H9 (cell line): ENCODE data around the gene MCHR1. TPM values are rescaled to one million over a fixed set of nuclear protein-coding genes. Genes with fewer than 3 reads are reported as not detected.
A peak's percentile ranks its signal among the peaks of the same experiment; 100 is the strongest.

Experiments
- DNase-seq: peaks from one replicate; pipeline ENCODE4 v3.0.0-alpha.2; 2017
- H2AFZ ChIP-seq: one replicate; pipeline ENCODE4 v1.6.1; 2013; ENCODE audit warnings: mild to moderate bottlenecking, low read length, control low read depth, moderate library complexity
- H2AK5ac ChIP-seq: 2 replicates; pipeline ENCODE4 v1.6.1; 2013; ENCODE audit warnings: low read length, control low read depth, mixed read lengths; ENCODE audit not compliant: insufficient read length
- H2BK120ac ChIP-seq: one replicate; pipeline ENCODE4 v1.6.1; 2013; ENCODE audit warnings: low read depth, mild to moderate bottlenecking, low read length, control low read depth, inconsistent platforms; ENCODE audit not compliant: poor library complexity, severe bottlenecking
- H2BK12ac ChIP-seq: 2 replicates; pipeline ENCODE4 v1.6.1; 2013; ENCODE audit warnings: low read length, control low read depth, mixed read lengths, low read depth; ENCODE audit not compliant: insufficient read length
- H2BK15ac ChIP-seq: 2 replicates; pipeline ENCODE4 v1.6.1; 2013; ENCODE audit warnings: low read depth, low read length, control low read depth
- H2BK20ac ChIP-seq: one replicate; pipeline ENCODE4 v1.6.1; 2013; ENCODE audit warnings: low read depth, mild to moderate bottlenecking, low read length, control low read depth, inconsistent platforms; ENCODE audit not compliant: poor library complexity, severe bottlenecking
- H2BK5ac ChIP-seq: 2 replicates; pipeline ENCODE4 v1.6.1; 2013; ENCODE audit warnings: low read length, control low read depth, mixed read lengths; ENCODE audit not compliant: insufficient read length
- H3K14ac ChIP-seq: 2 replicates; pipeline ENCODE4 v1.6.1; 2013; ENCODE audit warnings: low read length, control low read depth; ENCODE audit not compliant: insufficient read depth
- H3K18ac ChIP-seq: 2 replicates; pipeline ENCODE4 v1.6.1; 2013; ENCODE audit warnings: low read depth, mild to moderate bottlenecking, mixed read lengths, low read length, control low read depth; ENCODE audit not compliant: insufficient read length
- H3K23ac ChIP-seq: 2 replicates; pipeline ENCODE4 v1.6.1; 2013; ENCODE audit warnings: low read length, control low read depth, mixed read lengths, low read depth; ENCODE audit not compliant: insufficient read length
- H3K23me2 ChIP-seq: 2 replicates; pipeline ENCODE4 v1.6.1; 2013; ENCODE audit warnings: low read depth, mild to moderate bottlenecking, mixed read lengths, low read length, control low read depth; ENCODE audit not compliant: insufficient read length, poor library complexity, severe bottlenecking
- H3K27ac ChIP-seq: 2 replicates; pipeline ENCODE4 v1.5.1; 2013; ENCODE audit warnings: low read length, control low read depth, mixed read lengths, low read depth; ENCODE audit not compliant: insufficient read length
- H3K27me3 ChIP-seq: 2 replicates; pipeline ENCODE4 v1.6.1; 2013; ENCODE audit warnings: low read length, control low read depth, inconsistent platforms; ENCODE audit not compliant: insufficient read depth
- H3K4ac ChIP-seq: 2 replicates; pipeline ENCODE4 v1.6.1; 2013; ENCODE audit warnings: low read depth, mild to moderate bottlenecking, control low read depth, inconsistent platforms, low read length, moderate library complexity
- H3K4me1 ChIP-seq: 2 replicates; pipeline ENCODE4 v1.6.1; 2013; ENCODE audit warnings: low read length, control low read depth, inconsistent platforms; ENCODE audit not compliant: insufficient read depth
- H3K4me2 ChIP-seq: 2 replicates; pipeline ENCODE4 v1.6.1; 2013; ENCODE audit warnings: low read length, control low read depth, mixed read lengths; ENCODE audit not compliant: insufficient read length, insufficient read depth
- H3K56ac ChIP-seq: 2 replicates; pipeline ENCODE4 v1.6.1; 2013; ENCODE audit warnings: low read depth, mild to moderate bottlenecking, mixed read lengths, low read length, control low read depth; ENCODE audit not compliant: insufficient read length
- H3K79me1 ChIP-seq: 2 replicates; pipeline ENCODE4 v1.6.1; 2013; ENCODE audit warnings: low read depth, mild to moderate bottlenecking, moderate library complexity, low read length, control low read depth, inconsistent platforms; ENCODE audit not compliant: insufficient read depth, poor library complexity, severe bottlenecking
- H3K79me2 ChIP-seq: 2 replicates; pipeline ENCODE4 v1.6.1; 2013; ENCODE audit warnings: low read length, control low read depth, inconsistent platforms; ENCODE audit not compliant: insufficient read depth
- H3K9ac ChIP-seq: 2 replicates; pipeline ENCODE4 v1.6.1; 2013; ENCODE audit warnings: low read length, control low read depth, mixed read lengths; ENCODE audit not compliant: insufficient read length; ENCODE audit errors: extremely low read depth
- H3K9me3 ChIP-seq: one replicate; pipeline ENCODE4 v1.6.1; 2013; ENCODE audit warnings: low read depth, low read length, inconsistent platforms; ENCODE audit not compliant: control insufficient read depth
- H3T11ph ChIP-seq: one replicate; pipeline ENCODE4 v1.6.1; 2013; ENCODE audit warnings: mild to moderate bottlenecking, low read length, control low read depth, inconsistent platforms
- H4K20me1 ChIP-seq: one replicate; pipeline ENCODE4 v1.6.1; 2013; ENCODE audit not compliant: control insufficient read depth, insufficient read length, insufficient read depth
- H4K5ac ChIP-seq: 2 replicates; pipeline ENCODE4 v1.6.1; 2013; ENCODE audit warnings: low read depth, mild to moderate bottlenecking, mixed read lengths, low read length, control low read depth; ENCODE audit not compliant: insufficient read length
- H4K8ac ChIP-seq: replicated peaks from 2 replicates; pipeline ENCODE4 v1.6.1; 2013; ENCODE audit warnings: low read length, control low read depth, mixed read lengths, low read depth; ENCODE audit not compliant: insufficient read length
- H4K91ac ChIP-seq: 2 replicates; pipeline ENCODE4 v1.6.1; 2013; ENCODE audit warnings: low read depth, mild to moderate bottlenecking, moderate library complexity, mixed read lengths, low read length, control low read depth; ENCODE audit not compliant: insufficient read length
- H3K27ac Mint-ChIP-seq, 3 experiments: 2 replicates in 2 of 3; 3 replicates in 1 of 3; pipeline ENCODE4 v1.8.0; 2020 to 2021; ENCODE audit warnings: mixed read lengths in 3 of 3, mild to moderate bottlenecking in 1 of 3, moderate library complexity in 1 of 3
- H3K27me3 Mint-ChIP-seq: 2 replicates; pipeline ENCODE4 v1.8.0; 2021; ENCODE audit warnings: low read depth, mild to moderate bottlenecking, moderate library complexity, mixed read lengths
- H3K36me3 Mint-ChIP-seq, 3 experiments: 2 replicates in 2 of 3; 3 replicates in 1 of 3; pipeline ENCODE4 v1.8.0; 2020 to 2021; ENCODE audit warnings: low read depth in 3 of 3, mixed read lengths in 3 of 3; ENCODE audit not compliant: insufficient read depth in 1 of 3
- H3K4me1 Mint-ChIP-seq, 2 experiments: 2 replicates each; pipeline ENCODE4 v1.8.0; 2020; ENCODE audit warnings: mixed read lengths in 2 of 2
- H3K4me3 Mint-ChIP-seq, 2 experiments: 2 replicates in 1 of 2; 3 replicates in 1 of 2; pipeline ENCODE4 v1.8.0; 2020 to 2021; ENCODE audit warnings: mild to moderate bottlenecking in 2 of 2, mixed read lengths in 2 of 2, moderate library complexity in 1 of 2
- H3K9me3 Mint-ChIP-seq, 2 experiments: 2 replicates in 1 of 2; 3 replicates in 1 of 2; pipeline ENCODE4 v1.8.0; 2020; ENCODE audit warnings: mild to moderate bottlenecking in 2 of 2, mixed read lengths in 2 of 2, moderate library complexity in 1 of 2
- WGBS: extraction: QIAGEN DNeasy Blood & Tissue Kit; methylation state at CpG from one replicate; pipeline ENCODE4 v1.1.7; 2013; ENCODE audit warnings: missing lambda C conversion rate, low lambda C conversion rate, mixed read lengths; ENCODE audit not compliant: insufficient read length; ENCODE audit errors: extremely low coverage; 5-methylcytosine and 5-hydroxymethylcytosine counted together
- total RNA-seq: library from RNA; stranded (reverse); gene quantifications from 2 replicates; pipeline ENCODE4 v1.2.1, GENCODE V29; 2021
- TF ChIP-seq, protein P1 (sequence below): fragments of 200-600 bp; sonication (generic); conservative IDR thresholded peaks from 3 replicates; pipeline ENCODE4 v1.8.0; 2021; ENCODE audit warnings: antibody characterized with exemption, mild to moderate bottlenecking

MCHR1 gene
- total RNA-seq, 1 experiment from 2014 or later, result 2.9 TPM

DNA sequence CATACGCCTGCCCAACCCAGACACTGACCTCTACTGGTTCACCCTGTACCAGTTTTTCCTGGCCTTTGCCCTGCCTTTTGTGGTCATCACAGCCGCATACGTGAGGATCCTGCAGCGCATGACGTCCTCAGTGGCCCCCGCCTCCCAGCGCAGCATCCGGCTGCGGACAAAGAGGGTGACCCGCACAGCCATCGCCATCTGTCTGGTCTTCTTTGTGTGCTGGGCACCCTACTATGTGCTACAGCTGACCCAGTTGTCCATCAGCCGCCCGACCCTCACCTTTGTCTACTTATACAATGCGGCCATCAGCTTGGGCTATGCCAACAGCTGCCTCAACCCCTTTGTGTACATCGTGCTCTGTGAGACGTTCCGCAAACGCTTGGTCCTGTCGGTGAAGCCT is 2.2 kb downstream of the MCHR1 start:
- no peak overlapping the region for H3K4ac ChIP-seq
- no peak overlapping the region for H2BK20ac ChIP-seq
- DNase-seq, result no peak
- no CpG with 5 or more reads among the region's 19 CpGs for WGBS
- peak overlapping the region in 2 of 3 experiments; percentile 49 to 81; a peak in 3 of 7 replicates for H3K27ac Mint-ChIP-seq
- H2BK5ac ChIP-seq, result no peak overlapping the region
- no peak overlapping the region for H4K91ac ChIP-seq
- H3K9me3 Mint-ChIP-seq, result no peaks in the 10 kb centered on the region
- no peaks in the 10 kb centered on the region for H4K20me1 ChIP-seq
- H3K79me2 ChIP-seq, result no peaks in the 10 kb centered on the region
- H2AK5ac ChIP-seq, result no peak overlapping the region
- H3K9ac ChIP-seq, result no peak overlapping the region
- H3T11ph ChIP-seq, result no peak overlapping the region
- no peak overlapping the region for H3K23ac ChIP-seq
- no peak overlapping the region for H2BK120ac ChIP-seq
- no peak overlapping the region; the same call in 1 of the 2 replicates for H3K14ac ChIP-seq
- peaks cover 61 to 65% of the 10 kb centered on the region in 2 experiments for H3K4me1 Mint-ChIP-seq
- H3K4me1 ChIP-seq, result peaks cover 11% of the 10 kb centered on the region
- H3K4me3 Mint-ChIP-seq, result no peak overlapping the region
- no peak overlapping the region for H4K8ac ChIP-seq
- TF ChIP-seq, protein P1, sequence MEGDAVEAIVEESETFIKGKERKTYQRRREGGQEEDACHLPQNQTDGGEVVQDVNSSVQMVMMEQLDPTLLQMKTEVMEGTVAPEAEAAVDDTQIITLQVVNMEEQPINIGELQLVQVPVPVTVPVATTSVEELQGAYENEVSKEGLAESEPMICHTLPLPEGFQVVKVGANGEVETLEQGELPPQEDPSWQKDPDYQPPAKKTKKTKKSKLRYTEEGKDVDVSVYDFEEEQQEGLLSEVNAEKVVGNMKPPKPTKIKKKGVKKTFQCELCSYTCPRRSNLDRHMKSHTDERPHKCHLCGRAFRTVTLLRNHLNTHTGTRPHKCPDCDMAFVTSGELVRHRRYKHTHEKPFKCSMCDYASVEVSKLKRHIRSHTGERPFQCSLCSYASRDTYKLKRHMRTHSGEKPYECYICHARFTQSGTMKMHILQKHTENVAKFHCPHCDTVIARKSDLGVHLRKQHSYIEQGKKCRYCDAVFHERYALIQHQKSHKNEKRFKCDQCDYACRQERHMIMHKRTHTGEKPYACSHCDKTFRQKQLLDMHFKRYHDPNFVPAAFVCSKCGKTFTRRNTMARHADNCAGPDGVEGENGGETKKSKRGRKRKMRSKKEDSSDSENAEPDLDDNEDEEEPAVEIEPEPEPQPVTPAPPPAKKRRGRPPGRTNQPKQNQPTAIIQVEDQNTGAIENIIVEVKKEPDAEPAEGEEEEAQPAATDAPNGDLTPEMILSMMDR, result no peak
- peaks cover 0 to 10% (median 6%) of the 10 kb centered on the region in 3 experiments; a peak in 4 of 7 replicates for H3K36me3 Mint-ChIP-seq
- H3K18ac ChIP-seq, result no peak overlapping the region
- H3K4me2 ChIP-seq, result no peak overlapping the region
- no peaks in the 10 kb centered on the region for H3K79me1 ChIP-seq
- H2AFZ ChIP-seq, result no peak overlapping the region
- no peak overlapping the region for H2BK15ac ChIP-seq
- peaks cover 7% of the 10 kb centered on the region for H3K23me2 ChIP-seq
- H3K27me3 ChIP-seq, result no peaks in the 10 kb centered on the region
- peaks cover 4% of the 10 kb centered on the region; the same call in 1 of the 2 replicates for H3K27me3 Mint-ChIP-seq
- no peak overlapping the region for H3K27ac ChIP-seq
- no peaks in the 10 kb centered on the region for H3K9me3 ChIP-seq
- H2BK12ac ChIP-seq, result no peak overlapping the region
- H3K56ac ChIP-seq, result no peak overlapping the region
- H4K5ac ChIP-seq, result no peak overlapping the region
